ENCODE results near the gene GAREM1.

GRCh38 chr18:32351032-32351431 is 119.7 kb downstream of the GAREM1 start:
- TF ChIP-seq FOXP2 (optimal IDR thresholded peaks at IDR 0.05; ENCODE audit: control extremely low read depth, extremely low read length, insufficient read depth) = no peak
- no peak for TF ChIP-seq EZH2 (IDR thresholded peaks at IDR 0.05)
- no peak for TF ChIP-seq POLR2AphosphoS5 (IDR thresholded peaks at IDR 0.05; ENCODE audit: borderline replicate concordance, low read depth, low read length)

Data from SK-N-MC (cell line).